Middle frontal gyrus (tissue), 1 donor: ENCODE measurements around the gene STYXL1.
"Not testable (repeated sequence)": the region's sequence is repeated elsewhere in the genome, so short reads cannot be mapped to it uniquely, and the experiment has no call there.

Source experiments
- DNase-seq: peaks from one replicate; pipeline ENCODE4 v3.0.0-alpha.2; 2015; ENCODE audit warnings: low spot score; ENCODE audit errors: extremely low spot score

Gene STYXL1

DNA sequence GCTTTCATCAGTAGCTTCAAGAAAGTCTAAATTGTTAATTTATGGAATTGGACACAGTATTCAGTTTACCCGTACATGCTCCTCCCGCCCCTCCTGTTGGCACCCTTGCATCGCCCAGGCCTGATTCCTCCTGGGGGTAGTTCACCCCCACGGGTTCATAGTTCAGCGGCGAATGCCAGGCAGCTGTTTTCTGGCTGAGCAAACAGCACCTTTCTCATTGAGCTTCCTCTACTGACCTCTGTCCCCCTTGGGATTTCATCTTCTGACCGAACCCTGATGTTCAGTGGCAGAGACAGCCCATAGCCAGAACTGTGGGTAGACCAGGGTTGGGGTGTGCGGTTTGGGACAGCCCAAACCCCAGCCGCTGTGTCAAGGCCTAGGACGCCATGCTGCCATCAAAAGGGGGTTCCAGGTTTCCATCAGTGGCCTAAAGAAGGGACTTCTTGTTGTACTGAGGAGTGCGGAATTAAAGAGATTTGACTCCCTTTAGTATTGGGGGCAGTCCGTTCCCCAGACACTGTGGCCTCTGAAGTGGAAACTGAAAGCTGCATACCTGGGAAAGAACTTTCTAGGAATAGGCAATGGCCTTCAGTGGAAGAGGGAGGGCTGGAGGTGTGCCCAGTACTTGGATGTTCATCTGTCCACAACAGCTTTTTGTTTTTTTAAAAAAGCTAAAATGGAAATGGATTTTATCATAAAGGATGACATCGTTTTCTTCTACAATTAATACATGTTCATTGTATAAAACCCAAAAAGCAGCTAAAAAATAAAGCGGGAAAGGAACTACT, 19.1 kb upstream of the STYXL1 start:
- DNase-seq, result no peak

DNA sequence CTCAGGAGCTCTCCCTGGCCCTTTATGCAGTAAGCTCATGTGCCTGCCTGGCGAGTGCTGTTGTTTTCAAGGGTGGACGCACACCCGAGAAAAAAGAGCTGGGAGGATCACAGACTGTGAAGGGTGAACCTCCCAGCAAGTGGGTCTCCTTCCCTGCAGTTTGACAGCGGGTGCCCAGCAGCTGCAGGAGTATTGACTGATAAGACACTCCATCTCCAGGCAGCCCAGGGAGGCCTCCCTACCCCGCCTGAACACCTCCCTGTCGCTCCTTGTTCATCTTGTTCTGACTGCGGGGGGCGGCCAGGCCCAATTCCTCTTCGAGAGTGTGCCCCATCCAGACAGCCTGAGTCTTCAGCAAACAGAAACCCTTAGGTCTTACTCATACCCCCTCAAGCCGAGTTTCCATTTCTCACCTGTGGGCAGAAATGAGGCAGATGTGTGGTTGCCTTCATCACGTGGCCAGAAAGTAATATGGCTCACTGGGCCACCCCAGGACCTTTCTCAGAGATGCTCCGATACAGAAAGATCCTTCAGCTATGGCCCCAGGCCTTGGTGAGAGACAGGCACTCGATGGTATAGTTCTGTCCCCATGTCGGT, 17.3 kb upstream of the STYXL1 start:
- no peak for DNase-seq

DNA sequence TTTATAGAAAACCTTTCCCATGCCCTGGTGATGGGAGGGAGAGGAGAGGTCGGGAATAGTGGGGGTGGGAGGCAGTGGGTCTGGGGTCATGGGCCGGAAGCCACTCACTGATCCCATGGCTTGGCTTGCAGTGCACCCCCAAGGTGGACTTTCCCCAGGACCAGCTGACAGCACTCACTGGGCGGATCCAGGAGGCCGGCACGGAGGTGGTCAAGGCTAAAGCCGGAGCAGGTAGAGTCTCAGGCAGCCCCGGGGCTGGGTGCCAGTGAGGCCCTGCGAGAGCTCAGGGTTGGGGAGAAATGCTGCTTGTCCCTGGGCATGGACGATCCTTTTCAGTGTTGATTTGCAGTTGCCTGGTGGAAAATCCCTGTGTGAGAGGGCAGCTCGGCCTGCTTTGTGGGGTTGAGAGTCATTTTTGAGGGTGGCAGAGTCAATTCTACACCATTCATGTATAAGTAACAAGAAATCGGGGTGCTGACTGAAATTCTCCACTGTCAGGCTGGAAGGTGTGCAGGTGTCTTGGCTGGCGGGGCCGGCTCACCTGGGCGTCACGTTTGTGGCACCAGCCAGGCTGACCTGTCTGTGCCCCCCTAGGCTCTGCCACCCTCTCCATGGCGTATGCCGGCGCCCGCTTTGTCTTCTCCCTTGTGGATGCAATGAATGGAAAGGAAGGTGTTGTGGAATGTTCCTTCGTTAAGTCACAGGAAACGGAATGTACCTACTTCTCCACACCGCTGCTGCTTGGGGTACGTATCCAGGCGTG, 16.6 kb upstream of the STYXL1 start:
- DNase-seq, result no peak

DNA sequence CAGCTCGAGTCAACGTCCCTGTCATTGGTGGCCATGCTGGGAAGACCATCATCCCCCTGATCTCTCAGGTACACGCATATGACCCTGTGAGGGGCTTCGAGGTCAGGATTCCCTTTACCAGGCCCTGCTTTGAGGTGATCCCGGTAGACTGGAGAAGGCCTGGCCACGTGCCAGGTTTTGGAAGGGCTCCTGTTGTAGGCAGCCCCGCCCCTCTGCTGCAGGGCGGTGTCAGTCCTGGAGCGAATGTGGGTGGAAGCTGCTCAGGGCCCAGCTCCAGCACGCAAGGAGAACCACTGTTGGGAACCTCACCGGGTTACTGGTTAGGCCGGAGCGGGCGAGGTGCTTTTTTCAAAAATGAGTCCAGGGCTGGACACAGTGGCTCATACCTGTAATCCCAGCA, 15.7 kb upstream of the STYXL1 start:
- DNase-seq, result no peak

DNA sequence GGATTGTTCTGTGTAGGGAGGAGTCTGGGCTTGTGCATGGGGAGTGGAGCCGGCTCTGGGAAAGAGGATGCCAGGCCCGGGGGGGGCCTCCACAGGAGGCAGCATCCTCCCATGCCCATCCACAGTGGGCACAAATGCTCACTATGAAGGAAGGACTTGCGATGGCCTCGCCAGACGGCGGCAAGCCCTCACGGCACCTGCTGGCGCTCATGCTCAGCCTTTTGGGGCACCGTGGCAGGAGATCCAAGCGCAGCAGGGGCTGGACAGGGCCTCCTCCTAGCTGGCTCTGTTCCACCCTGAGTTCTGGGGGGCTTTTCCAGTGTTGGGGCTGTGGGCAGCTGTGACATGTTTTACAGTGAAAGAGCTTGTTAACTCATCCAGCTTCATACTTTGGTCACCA, 15.3 kb upstream of the STYXL1 start:
- no peak for DNase-seq

DNA sequence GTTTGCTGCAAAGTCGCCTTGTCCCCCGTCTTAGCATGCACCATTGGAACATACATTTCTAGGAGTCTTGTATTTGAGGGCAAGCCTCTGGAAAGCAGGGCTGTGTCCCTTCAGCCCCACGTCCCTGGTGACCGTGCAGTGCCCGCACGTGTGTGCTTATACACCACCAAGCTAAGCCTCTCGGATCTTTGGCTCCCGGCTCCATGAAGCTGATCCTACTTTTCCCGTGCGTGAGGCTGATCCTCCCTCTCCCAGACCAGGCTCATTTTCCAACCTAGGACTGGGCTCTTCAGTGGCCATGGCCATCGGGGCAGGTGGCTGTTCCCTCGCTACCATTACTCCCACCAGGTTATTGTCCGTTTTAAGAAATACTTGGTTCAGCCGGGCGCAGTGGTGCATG, 14.5 kb upstream of the STYXL1 start:
- DNase-seq, result no peak

DNA sequence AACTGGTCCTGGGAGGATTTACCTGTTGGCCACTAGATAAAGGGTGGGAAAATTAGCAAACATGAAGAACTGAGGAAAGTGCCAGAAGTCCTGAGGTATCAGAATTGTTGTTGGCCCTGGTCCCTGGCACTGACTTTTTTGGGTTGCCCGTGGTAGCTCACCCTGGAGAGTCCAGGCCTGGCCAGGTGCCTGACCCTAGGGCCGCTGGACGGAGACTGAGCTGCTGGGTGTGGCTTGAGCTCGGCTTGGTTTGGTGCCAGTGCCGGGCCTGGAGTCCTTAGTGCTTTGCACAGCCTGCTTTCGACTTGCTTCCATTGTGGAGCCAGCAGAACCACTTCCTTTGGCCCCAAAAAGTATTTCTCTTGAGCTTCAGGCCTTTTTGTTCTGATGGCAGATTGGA, 13.0 kb upstream of the STYXL1 start:
- DNase-seq, result no peak

DNA sequence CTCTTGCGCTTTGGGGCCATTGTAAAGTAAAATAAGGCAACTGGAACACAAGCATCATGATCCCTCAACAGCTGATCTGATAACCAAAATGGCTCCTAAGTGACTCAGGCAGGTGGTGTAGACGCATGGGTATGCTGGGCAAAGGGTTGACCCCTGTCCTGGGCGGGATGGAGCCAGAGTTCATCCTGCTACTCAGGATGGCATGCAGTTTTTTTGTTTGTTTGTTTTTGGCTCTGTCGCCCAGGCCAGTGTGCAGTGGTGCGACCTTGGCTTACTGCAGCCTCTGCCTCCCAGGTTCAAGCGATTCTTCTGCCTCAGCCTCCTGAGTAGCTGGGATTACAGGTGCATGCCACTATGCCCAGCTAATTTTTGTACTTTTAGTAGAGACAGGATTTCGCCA, 10.9 kb upstream of the STYXL1 start:
- DNase-seq, result not testable (repeated sequence)

DNA sequence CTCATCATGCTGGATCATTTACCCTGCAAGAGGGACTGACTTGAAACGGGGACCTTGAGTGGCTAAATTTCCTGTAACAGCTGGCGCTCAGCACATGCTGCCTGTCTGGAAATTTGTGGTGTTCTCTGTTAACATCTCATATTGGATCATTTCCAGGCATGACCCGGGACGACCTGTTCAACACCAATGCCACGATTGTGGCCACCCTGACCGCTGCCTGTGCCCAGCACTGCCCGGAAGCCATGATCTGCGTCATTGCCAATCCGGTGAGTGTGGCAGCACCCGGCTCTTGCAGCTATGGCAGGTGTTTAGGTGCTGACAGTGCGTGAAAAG, 10.0 kb upstream of the STYXL1 start:
- no peak for DNase-seq

DNA sequence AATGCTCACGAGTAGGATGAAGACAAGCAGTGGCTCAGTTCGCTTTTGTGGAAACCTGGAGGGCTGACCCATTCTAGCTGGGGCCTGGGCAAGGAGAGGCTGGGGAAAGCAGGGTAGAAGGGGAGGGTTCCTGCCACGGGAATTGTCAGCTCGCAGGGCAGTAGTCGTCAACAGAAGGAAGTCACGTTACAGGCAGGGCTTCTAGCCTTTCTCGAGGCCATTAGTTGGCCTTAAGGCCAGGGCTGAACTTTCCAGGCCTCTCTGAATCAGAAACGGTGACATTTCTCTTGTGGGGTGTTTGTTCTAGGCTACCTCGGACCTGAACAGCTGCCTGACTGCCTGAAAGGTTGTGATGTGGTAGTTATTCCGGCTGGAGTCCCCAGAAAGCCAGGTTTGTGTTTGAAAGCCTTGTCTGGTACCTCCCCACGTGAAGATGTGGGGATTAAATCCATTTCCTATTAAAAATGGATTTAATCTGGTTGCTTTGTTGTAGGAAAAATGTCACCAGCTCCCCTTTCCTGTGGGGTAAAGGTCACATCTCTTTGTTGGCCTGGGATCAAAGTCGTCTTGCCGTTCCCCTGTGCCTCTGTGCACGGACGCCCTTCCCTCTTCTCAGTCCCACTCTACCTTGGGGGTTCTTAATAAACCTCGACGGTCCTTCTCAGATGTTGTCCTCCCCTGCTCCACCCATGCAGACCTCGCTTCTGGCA, 9.5 kb upstream of the STYXL1 start:
- DNase-seq, result no peak

DNA sequence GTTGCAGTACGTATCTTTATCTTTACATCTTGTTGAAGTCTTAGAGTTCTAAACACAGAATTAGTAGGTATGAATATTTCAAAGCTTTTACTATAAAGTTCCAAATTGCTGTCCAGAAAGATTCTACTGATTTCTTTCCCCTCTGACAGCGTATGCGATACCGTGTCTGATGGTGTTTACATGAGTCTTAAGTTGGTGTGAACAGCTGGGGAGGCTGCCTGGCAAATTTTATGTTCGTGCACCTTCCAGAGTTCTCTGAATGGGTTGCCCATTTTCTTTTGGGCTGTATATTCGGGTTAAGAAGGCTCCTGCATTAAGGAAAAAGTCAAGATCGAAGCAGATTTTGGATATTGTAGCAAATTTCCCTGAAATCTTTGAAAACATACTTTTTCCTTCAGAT, 8.4 kb upstream of the STYXL1 start:
- no peak for DNase-seq

DNA sequence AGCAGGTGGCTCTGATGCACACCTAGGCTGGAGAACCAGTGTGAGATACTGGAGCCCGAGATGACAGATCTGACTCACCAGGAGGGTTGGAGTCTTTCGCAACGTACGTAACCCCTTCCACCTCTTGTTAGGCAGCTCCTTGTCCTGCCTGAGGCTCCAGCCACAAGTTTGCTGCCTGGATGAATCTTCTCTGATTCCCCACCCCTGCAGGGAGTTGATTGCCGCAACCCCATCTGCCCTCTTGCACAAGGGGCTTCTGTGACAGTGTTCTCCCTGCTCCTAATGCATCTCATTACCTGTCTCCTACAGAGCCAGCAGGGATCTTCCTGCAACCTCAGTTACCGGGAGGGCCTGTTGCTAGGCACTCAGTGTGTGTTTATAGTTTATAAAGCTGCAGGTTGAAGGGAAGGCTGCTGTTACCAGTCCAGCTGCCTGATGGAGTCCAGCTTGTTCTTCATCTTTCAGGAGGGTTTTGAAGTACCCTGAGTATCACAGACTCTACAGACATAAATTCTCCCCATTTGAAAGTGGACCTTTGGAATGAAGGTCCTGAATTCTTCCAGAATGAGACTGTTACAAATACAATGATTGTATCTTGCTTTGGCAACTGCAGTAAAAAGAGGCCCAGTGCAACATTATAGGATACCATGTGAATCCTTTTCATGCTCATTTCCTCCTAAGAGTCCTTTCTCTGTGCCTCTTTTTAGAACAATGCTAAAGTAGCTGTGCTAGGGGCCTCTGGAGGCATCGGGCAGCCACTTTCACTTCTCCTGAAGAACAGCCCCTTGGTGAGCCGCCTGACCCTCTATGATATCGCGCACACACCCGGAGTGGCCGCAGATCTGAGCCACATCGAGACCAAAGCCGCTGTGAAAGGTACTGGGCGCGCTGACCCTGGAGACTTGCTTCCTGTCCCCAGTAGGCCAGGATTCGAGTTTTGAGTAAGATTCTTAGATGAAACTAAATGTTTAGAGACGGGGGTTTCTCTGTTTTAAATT, 6.6 kb upstream of the STYXL1 start:
- DNase-seq, result no peak

DNA sequence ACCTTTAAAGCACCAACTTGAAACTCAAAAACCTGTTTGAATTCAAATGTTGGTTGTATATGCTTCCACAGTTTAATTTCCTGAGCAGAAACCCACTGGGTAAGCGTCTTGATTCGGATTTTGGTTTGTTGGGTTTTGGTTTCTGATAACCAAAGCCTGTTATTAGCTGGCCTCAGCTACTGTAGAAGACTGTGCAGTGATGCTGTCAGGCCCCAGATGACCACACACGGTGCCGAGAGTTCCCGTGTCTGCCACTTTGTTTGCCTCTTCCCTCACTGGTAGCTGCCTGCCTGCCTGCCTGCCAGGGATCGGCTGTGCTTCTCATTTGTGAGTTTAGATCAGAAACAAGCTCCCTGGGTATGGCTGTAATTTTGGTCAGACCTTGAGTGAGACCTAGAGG, 5.7 kb upstream of the STYXL1 start:
- DNase-seq, result no peak

DNA sequence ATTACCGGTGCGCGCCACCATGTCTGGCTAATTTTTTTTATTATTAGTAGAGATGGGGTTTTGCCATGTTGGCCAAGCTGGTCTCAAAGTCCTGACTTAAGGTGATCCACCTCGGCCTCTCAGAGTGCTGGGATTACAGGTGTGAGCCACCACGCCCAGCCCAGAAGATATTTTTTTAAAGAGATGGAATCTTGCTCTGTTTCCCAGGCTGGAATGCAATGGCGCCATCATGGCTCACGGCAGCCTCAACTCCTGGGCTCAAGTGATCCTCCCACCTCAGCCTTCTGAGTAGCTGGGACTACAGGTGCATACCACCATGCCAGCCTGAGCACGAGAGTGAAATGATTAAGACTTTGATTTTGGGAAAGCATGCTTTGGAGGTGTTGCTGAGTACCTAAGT, 4.9 kb upstream of the STYXL1 start:
- DNase-seq, result not testable (repeated sequence)

DNA sequence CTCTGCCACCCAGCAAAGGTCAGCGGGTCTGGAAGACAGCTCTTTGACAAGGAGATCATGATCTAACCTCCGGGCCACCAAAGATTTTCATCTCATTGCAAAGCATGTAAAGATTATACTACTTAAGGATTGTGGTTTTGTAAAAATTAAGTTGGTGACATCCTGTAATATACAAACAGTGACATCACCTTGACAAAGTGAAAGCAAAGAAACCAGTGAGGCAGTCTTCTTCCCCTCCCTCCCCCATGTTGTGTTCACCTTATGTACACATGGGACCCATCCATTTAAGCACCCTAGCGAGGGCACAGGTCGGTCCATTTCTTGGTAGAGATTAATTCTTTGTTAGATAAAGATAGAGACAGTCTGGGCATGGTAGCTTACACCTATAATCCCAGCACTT, 4.0 kb upstream of the STYXL1 start:
- DNase-seq, result no peak

DNA sequence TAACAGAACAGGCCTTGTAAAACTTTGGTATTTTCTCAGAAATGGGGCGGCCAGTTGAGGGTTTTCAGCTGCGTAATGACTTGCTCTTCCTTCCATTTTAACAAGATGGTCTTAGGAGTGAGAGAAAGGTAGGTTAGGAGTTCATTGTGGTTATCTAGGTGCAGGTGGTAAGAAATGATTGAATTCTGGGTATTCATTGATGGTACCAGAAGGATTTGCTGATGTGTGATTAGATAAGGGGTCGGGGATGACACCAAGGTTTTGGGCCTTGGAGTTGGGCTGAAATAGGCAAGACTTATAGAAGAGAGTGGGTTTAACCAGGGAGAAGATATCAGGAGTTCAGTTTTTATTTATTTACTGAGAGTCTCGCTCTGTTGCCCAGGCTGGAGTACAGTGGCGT, 2.7 kb upstream of the STYXL1 start:
- DNase-seq, result no peak

DNA sequence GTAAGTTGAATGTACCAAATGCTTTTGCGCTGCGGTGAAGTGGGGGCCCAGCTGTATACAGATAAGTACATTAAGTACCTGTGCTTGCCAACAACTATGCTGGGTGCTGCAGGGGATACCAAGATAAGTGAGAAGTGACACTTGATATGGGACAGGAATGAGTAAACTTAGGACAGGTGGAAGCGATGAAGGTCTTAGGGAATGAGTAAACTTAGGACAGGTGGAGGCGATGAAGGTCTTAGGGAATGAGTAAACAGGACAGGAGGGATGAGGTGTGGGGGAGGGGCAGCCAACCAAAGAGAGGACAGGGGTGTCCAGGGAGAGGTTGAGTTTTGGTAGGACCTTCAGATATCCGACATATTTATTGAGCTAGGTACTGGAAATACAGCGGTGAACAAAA, 1.5 kb upstream of the STYXL1 start:
- DNase-seq, result no peak

DNA sequence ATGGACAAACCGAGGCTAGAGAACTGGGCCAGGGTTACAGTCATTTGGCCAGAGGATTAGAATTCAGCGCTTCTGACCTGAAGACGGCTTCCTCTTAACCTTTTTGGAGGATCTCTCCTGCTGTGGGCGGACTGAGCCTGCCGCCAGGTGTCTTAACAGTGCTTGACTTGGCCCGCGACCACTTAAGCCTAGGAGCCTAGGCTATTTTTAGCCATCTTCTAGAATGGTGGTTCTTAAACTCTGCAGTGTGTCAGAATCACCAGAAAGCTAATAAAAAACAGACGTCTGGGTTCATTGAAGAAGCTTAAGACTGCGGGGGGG, 828 bp upstream of the STYXL1 start:
- no peak for DNase-seq

DNA sequence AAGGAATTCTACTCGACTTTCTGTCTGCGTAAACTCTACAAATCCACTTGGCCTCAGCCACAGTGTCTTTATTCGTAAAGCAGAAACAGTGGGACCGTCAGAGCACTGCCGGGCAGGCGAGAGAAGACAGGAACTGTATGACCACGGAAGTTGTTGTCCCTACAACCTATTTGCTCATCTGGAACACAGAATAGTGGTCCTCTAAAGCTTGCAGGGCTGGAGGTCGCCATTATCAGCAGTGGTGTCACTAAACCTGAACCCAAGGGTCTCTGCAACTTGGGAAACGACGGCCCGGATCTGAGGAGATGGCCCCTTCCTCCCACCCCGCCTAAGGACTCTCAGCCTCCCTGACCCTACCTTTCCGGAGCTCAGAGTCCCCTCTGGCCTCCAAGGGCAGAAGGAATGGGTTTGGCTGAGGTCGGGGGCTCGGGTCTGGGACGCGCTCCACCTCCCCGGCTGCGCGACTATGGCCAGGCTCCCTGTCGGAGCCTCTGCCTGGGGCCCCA, 442 bp downstream of the STYXL1 start:
- DNase-seq, result no peak

DNA sequence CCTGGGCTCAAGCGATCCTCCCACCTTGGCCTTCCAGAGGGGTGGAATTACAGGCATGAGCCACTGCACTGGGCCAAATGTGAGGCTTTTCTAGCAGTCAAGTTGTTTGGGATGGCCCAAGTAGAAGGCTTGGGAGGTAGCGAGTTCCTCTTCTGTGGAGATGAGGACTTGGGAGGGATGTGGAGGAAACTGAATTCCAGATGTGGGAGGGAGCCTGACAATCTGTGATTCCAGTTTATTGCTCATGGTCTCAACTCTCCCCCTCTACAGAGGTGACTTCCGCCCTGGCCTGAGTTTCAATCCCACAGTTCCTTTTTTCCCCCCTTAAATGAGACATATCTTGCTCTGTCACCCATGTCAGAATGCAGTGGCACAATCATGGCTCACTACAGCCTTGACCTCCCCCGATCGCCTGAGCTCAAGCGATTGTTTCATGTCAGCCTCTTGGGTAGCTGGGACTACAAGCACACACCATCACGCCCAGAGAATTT, 3.4 kb downstream of the STYXL1 start:
- no peak for DNase-seq

DNA sequence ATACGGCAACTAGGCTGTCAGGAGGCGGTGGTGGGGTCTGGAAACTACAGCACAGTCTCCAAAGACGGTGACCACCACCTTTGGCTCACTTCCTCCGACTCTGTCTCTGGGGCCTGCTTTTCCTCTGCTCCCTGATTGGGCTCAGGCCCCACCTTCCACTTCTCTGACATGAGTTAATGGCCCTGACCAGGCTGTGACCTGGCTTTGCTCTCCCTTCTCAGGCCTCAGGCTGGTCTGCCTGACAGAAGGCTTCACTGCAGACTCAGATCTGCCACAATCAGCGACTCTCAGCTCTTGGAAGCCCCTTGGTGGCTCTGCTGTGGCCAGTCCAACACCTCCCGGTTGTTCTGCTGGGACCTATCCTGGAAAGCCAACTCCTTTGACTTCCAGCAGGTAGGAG, 7.7 kb downstream of the STYXL1 start:
- DNase-seq, result no peak
